H9 (cell line): ENCODE results near the gene RGS14. TPM values are rescaled to one million over a fixed set of nuclear protein-coding genes. Genes with fewer than 3 reads are reported as not detected.

ENCODE experiments used
- DNase-seq: peaks from one replicate; pipeline ENCODE4 v3.0.0-alpha.2; 2017
- H2AFZ ChIP-seq: one replicate; pipeline ENCODE4 v1.6.1; 2013; ENCODE audit warnings: mild to moderate bottlenecking, low read length, control low read depth, moderate library complexity
- H2AK5ac ChIP-seq: 2 replicates; pipeline ENCODE4 v1.6.1; 2013; ENCODE audit warnings: low read length, control low read depth, mixed read lengths; ENCODE audit not compliant: insufficient read length
- H2BK120ac ChIP-seq: one replicate; pipeline ENCODE4 v1.6.1; 2013; ENCODE audit warnings: low read depth, mild to moderate bottlenecking, low read length, control low read depth, inconsistent platforms; ENCODE audit not compliant: poor library complexity, severe bottlenecking
- H2BK12ac ChIP-seq: 2 replicates; pipeline ENCODE4 v1.6.1; 2013; ENCODE audit warnings: low read length, control low read depth, mixed read lengths, low read depth; ENCODE audit not compliant: insufficient read length
- H2BK15ac ChIP-seq: 2 replicates; pipeline ENCODE4 v1.6.1; 2013; ENCODE audit warnings: low read depth, low read length, control low read depth
- H2BK20ac ChIP-seq: one replicate; pipeline ENCODE4 v1.6.1; 2013; ENCODE audit warnings: low read depth, mild to moderate bottlenecking, low read length, control low read depth, inconsistent platforms; ENCODE audit not compliant: poor library complexity, severe bottlenecking
- H2BK5ac ChIP-seq: 2 replicates; pipeline ENCODE4 v1.6.1; 2013; ENCODE audit warnings: low read length, control low read depth, mixed read lengths; ENCODE audit not compliant: insufficient read length
- H3K14ac ChIP-seq: 2 replicates; pipeline ENCODE4 v1.6.1; 2013; ENCODE audit warnings: low read length, control low read depth; ENCODE audit not compliant: insufficient read depth
- H3K18ac ChIP-seq: 2 replicates; pipeline ENCODE4 v1.6.1; 2013; ENCODE audit warnings: low read depth, mild to moderate bottlenecking, mixed read lengths, low read length, control low read depth; ENCODE audit not compliant: insufficient read length
- H3K23ac ChIP-seq: 2 replicates; pipeline ENCODE4 v1.6.1; 2013; ENCODE audit warnings: low read length, control low read depth, mixed read lengths, low read depth; ENCODE audit not compliant: insufficient read length
- H3K23me2 ChIP-seq: 2 replicates; pipeline ENCODE4 v1.6.1; 2013; ENCODE audit warnings: low read depth, mild to moderate bottlenecking, mixed read lengths, low read length, control low read depth; ENCODE audit not compliant: insufficient read length, poor library complexity, severe bottlenecking
- H3K27ac ChIP-seq: 2 replicates; pipeline ENCODE4 v1.5.1; 2013; ENCODE audit warnings: low read length, control low read depth, mixed read lengths, low read depth; ENCODE audit not compliant: insufficient read length
- H3K27me3 ChIP-seq: 2 replicates; pipeline ENCODE4 v1.6.1; 2013; ENCODE audit warnings: low read length, control low read depth, inconsistent platforms; ENCODE audit not compliant: insufficient read depth
- H3K4ac ChIP-seq: 2 replicates; pipeline ENCODE4 v1.6.1; 2013; ENCODE audit warnings: low read depth, mild to moderate bottlenecking, control low read depth, inconsistent platforms, low read length, moderate library complexity
- H3K4me1 ChIP-seq: 2 replicates; pipeline ENCODE4 v1.6.1; 2013; ENCODE audit warnings: low read length, control low read depth, inconsistent platforms; ENCODE audit not compliant: insufficient read depth
- H3K4me2 ChIP-seq: 2 replicates; pipeline ENCODE4 v1.6.1; 2013; ENCODE audit warnings: low read length, control low read depth, mixed read lengths; ENCODE audit not compliant: insufficient read length, insufficient read depth
- H3K56ac ChIP-seq: 2 replicates; pipeline ENCODE4 v1.6.1; 2013; ENCODE audit warnings: low read depth, mild to moderate bottlenecking, mixed read lengths, low read length, control low read depth; ENCODE audit not compliant: insufficient read length
- H3K79me1 ChIP-seq: 2 replicates; pipeline ENCODE4 v1.6.1; 2013; ENCODE audit warnings: low read depth, mild to moderate bottlenecking, moderate library complexity, low read length, control low read depth, inconsistent platforms; ENCODE audit not compliant: insufficient read depth, poor library complexity, severe bottlenecking
- H3K79me2 ChIP-seq: 2 replicates; pipeline ENCODE4 v1.6.1; 2013; ENCODE audit warnings: low read length, control low read depth, inconsistent platforms; ENCODE audit not compliant: insufficient read depth
- H3K9ac ChIP-seq: 2 replicates; pipeline ENCODE4 v1.6.1; 2013; ENCODE audit warnings: low read length, control low read depth, mixed read lengths; ENCODE audit not compliant: insufficient read length; ENCODE audit errors: extremely low read depth
- H3K9me3 ChIP-seq: one replicate; pipeline ENCODE4 v1.6.1; 2013; ENCODE audit warnings: low read depth, low read length, inconsistent platforms; ENCODE audit not compliant: control insufficient read depth
- H3T11ph ChIP-seq: one replicate; pipeline ENCODE4 v1.6.1; 2013; ENCODE audit warnings: mild to moderate bottlenecking, low read length, control low read depth, inconsistent platforms
- H4K20me1 ChIP-seq: one replicate; pipeline ENCODE4 v1.6.1; 2013; ENCODE audit not compliant: control insufficient read depth, insufficient read length, insufficient read depth
- H4K5ac ChIP-seq: 2 replicates; pipeline ENCODE4 v1.6.1; 2013; ENCODE audit warnings: low read depth, mild to moderate bottlenecking, mixed read lengths, low read length, control low read depth; ENCODE audit not compliant: insufficient read length
- H4K8ac ChIP-seq: replicated peaks from 2 replicates; pipeline ENCODE4 v1.6.1; 2013; ENCODE audit warnings: low read length, control low read depth, mixed read lengths, low read depth; ENCODE audit not compliant: insufficient read length
- H4K91ac ChIP-seq: 2 replicates; pipeline ENCODE4 v1.6.1; 2013; ENCODE audit warnings: low read depth, mild to moderate bottlenecking, moderate library complexity, mixed read lengths, low read length, control low read depth; ENCODE audit not compliant: insufficient read length
- H3K27ac Mint-ChIP-seq, 3 experiments: 2 replicates in 2 of 3; 3 replicates in 1 of 3; pipeline ENCODE4 v1.8.0; 2020 to 2021; ENCODE audit warnings: mixed read lengths in 3 of 3, mild to moderate bottlenecking in 1 of 3, moderate library complexity in 1 of 3
- H3K27me3 Mint-ChIP-seq: 2 replicates; pipeline ENCODE4 v1.8.0; 2021; ENCODE audit warnings: low read depth, mild to moderate bottlenecking, moderate library complexity, mixed read lengths
- H3K36me3 Mint-ChIP-seq, 3 experiments: 2 replicates in 2 of 3; 3 replicates in 1 of 3; pipeline ENCODE4 v1.8.0; 2020 to 2021; ENCODE audit warnings: low read depth in 3 of 3, mixed read lengths in 3 of 3; ENCODE audit not compliant: insufficient read depth in 1 of 3
- H3K4me1 Mint-ChIP-seq, 2 experiments: 2 replicates each; pipeline ENCODE4 v1.8.0; 2020; ENCODE audit warnings: mixed read lengths in 2 of 2
- H3K4me3 Mint-ChIP-seq, 2 experiments: 2 replicates in 1 of 2; 3 replicates in 1 of 2; pipeline ENCODE4 v1.8.0; 2020 to 2021; ENCODE audit warnings: mild to moderate bottlenecking in 2 of 2, mixed read lengths in 2 of 2, moderate library complexity in 1 of 2
- H3K9me3 Mint-ChIP-seq, 2 experiments: 2 replicates in 1 of 2; 3 replicates in 1 of 2; pipeline ENCODE4 v1.8.0; 2020; ENCODE audit warnings: mild to moderate bottlenecking in 2 of 2, mixed read lengths in 2 of 2, moderate library complexity in 1 of 2
- CTCF ChIP-seq: fragments of 200-600 bp; sonication (generic); conservative IDR thresholded peaks from 3 replicates; pipeline ENCODE4 v1.8.0; 2021; ENCODE audit warnings: antibody characterized with exemption, mild to moderate bottlenecking
- WGBS: extraction: QIAGEN DNeasy Blood & Tissue Kit; methylation state at CpG from one replicate; pipeline ENCODE4 v1.1.7; 2013; ENCODE audit warnings: missing lambda C conversion rate, low lambda C conversion rate, mixed read lengths; ENCODE audit not compliant: insufficient read length; ENCODE audit errors: extremely low coverage; 5-methylcytosine and 5-hydroxymethylcytosine counted together
- total RNA-seq: library from RNA; stranded (reverse); gene quantifications from 2 replicates; pipeline ENCODE4 v1.2.1, GENCODE V29; 2021

Gene RGS14
- total RNA-seq, 1 experiment from 2014 or later: 12.3 TPM

DNA sequence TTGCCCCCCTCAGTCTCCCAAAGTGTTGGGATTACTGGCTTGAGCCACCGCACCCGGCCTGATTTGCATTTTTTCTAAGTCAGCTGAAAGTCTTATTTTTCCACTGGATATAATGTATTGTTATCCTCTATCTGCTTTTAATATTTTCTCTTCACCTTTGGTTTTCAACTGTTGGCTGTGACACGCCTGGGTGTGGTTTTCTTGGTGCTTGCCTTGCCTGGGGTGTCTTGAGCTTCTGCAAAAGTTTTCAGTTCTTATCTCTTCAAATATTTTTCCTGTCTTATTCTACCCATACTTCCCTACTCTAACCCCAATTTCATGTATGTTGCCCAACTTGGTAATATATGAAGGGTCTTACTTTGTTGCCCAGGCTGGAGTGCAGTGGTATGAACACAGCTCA, 41.7 kb upstream of the RGS14 start:
- Histone ChIP-seq H2BK5ac (no peak overlapping the region), H3K23ac (no peak overlapping the region), H3K18ac (no peak overlapping the region), H4K91ac (no peak overlapping the region), H2BK20ac (no peak overlapping the region), H3K9me3 (no peaks in the 10 kb centered on the region), H4K20me1 (no peaks in the 10 kb centered on the region), H3K4me2 (no peak overlapping the region), H4K5ac (no peak overlapping the region), H3K79me1 (no peaks in the 10 kb centered on the region), H2BK120ac (no peak overlapping the region), H3K14ac (no peak overlapping the region), H3K9ac (no peak overlapping the region), H3K56ac (no peak overlapping the region), H3K4ac (no peak overlapping the region), H2BK15ac (no peak overlapping the region), H3K79me2 (no peaks in the 10 kb centered on the region), H3K27me3 (no peaks in the 10 kb centered on the region), H3T11ph (no peak overlapping the region), H2AK5ac (no peak overlapping the region), H3K23me2 (peaks cover 14% of the 10 kb centered on the region), H3K27ac (no peak overlapping the region), H4K8ac (no peak overlapping the region), H3K4me1 (no peaks in the 10 kb centered on the region), H2BK12ac (no peak overlapping the region), H2AFZ (no peak overlapping the region)
- H3K4me3 Mint-ChIP-seq: no peak overlapping the region
- no peaks in the 10 kb centered on the region for H3K27me3 Mint-ChIP-seq
- peaks cover 3 to 9% (median 7%) of the 10 kb centered on the region in 3 experiments; a peak in 5 of 7 replicates for H3K36me3 Mint-ChIP-seq
- WGBS: no CpG with 5 or more reads among the region's 3 CpGs
- no peaks in the 10 kb centered on the region; a peak in 1 of 5 replicates for H3K9me3 Mint-ChIP-seq
- TF ChIP-seq CTCF: no peak
- no peak overlapping the region for H3K27ac Mint-ChIP-seq
- H3K4me1 Mint-ChIP-seq: peaks cover 9 to 18% of the 10 kb centered on the region in 2 experiments
- no peak for DNase-seq
